Smooth muscle cell of trachea (primary cell): ENCODE data around the gene LBP. TPM values are rescaled to one million over a fixed set of nuclear protein-coding genes. Genes with fewer than 3 reads are reported as not detected.

Experiments
- total RNA-seq: library from RNA; depleted of rRNA; stranded (reverse); fragments of >200 nt; gene quantifications from 2 replicates; pipeline ENCODE4 v1.2.1, GENCODE V29; 2014

LBP gene, protein sequence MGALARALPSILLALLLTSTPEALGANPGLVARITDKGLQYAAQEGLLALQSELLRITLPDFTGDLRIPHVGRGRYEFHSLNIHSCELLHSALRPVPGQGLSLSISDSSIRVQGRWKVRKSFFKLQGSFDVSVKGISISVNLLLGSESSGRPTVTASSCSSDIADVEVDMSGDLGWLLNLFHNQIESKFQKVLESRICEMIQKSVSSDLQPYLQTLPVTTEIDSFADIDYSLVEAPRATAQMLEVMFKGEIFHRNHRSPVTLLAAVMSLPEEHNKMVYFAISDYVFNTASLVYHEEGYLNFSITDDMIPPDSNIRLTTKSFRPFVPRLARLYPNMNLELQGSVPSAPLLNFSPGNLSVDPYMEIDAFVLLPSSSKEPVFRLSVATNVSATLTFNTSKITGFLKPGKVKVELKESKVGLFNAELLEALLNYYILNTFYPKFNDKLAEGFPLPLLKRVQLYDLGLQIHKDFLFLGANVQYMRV
- total RNA-seq, result not detected in 2 replicates

DNA sequence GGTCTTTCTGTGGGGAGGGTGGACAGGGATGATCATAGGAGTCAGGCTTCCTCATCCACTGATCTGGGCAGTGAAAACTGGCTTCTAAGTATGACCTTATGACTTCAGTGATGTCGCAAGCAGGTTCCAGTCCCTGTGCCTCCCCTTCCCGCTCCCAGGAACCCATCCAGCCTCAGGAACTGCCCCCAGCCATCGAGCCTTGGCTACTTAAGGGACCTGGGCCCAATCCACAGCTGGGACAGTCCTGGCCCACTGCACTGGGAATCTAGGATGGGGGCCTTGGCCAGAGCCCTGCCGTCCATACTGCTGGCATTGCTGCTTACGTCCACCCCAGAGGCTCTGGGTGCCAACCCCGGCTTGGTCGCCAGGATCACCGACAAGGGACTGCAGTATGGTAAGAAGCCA is at the start of gene LBP:
Gene LBP (plus strand): TSS at position 236 of the 405 bp plus-strand sequence. CDS start 35 bp downstream, at position 271.

DNA sequence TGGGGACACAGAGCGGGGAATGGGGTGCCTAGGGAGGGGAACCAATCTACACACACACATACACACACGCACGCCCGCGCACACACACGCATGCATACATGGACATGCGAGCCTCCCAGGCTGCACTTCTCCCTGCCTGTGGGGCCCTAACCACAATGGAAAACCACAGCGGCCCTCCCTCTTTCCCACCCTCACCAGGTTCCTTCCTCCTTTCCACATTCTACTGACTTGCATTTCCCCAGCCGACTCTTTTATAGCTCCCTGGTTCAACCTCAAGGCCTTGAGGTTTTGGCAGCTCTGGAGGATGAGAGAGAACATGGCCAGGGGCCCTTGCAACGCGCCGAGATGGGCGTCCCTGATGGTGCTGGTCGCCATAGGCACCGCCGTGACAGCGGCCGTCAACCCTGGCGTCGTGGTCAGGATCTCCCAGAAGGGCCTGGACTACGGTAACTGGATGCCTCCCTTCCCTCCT is 42.3 kb upstream of the LBP start, which contains the start of gene BPI:
Gene BPI (plus strand): TSS at position 249 of the 472 bp plus-strand sequence. CDS start 68 bp downstream, at position 317.

Other genes with a start within 250 kb of the LBP start
- 72.3 and 109 TPM in 2 replicates for gene TGM2, start 181.2 kb upstream of the LBP start, total RNA-seq
- gene KIAA1755, start 85.7 kb upstream of the LBP start, total RNA-seq, result 4.1 and 4.3 TPM in 2 replicates
- gene BPI, start 42.3 kb upstream of the LBP start, total RNA-seq, result under 0.01 TPM in 1 of 2 replicates, not detected in the other
- gene SNHG17, start 88.8 kb downstream of the LBP start, total RNA-seq, result 4.5 and 6.5 TPM in 2 replicates
- 32.7 and 37.1 TPM in 2 replicates for gene RALGAPB, start 126.4 kb downstream of the LBP start, total RNA-seq
- not detected in 2 replicates for gene ADIG, start 234.7 kb downstream of the LBP start, total RNA-seq